Measurements from ENCODE around the gene FOSL2.

FOSL2 gene

GRCh38 chr2:28427741-28428415 lies 35.2 kb downstream of the FOSL2 start:
- DNase-seq, result no peak
- TF ChIP-seq POLR2A (IDR thresholded peaks at IDR 0.05; ENCODE audit: low read length) (no peak), GATA1 (IDR thresholded peaks at IDR 0.05; ENCODE audit: low read depth, low read length) (no peak)

DNA sequence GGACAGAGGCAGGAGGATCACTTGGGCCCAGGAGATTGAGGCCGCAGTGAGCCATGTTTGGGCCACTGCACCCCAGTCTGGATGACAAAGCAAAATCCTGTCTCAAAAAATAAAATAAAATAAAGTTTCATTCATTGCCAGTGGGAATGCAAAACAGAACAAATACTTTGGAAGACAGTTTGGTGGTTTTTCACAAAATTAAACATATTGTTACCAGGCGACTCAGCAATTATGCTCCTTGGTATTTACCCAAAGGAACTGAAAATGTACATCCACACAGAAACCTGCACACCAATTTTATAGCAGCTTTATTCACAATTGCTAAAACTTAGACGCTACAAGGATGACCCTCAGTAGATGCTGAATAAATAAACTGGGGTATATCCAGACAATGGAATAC lies 35.8 kb downstream of the FOSL2 start:
- TF ChIP-seq POLR2A (IDR thresholded peaks at IDR 0.05; ENCODE audit: low read length), result no peak
- TF ChIP-seq GATA1 (IDR thresholded peaks at IDR 0.05; ENCODE audit: low read depth, low read length), result no peak
- no peak for DNase-seq

- TF ChIP-seq POLR2A (IDR thresholded peaks at IDR 0.05; ENCODE audit: low read length), result no peak
- TF ChIP-seq GATA1 (IDR thresholded peaks at IDR 0.05; ENCODE audit: low read depth, low read length), result no peak
- DNase-seq, result no peak
Observed at GRCh38 chr2:28429636-28430376, 37.1 kb downstream of the FOSL2 start.

GRCh38 chr2:28430377-28430765 lies 37.7 kb downstream of the FOSL2 start:
- no peak for DNase-seq
- no peak for TF ChIP-seq POLR2A (IDR thresholded peaks at IDR 0.05; ENCODE audit: low read length)
- TF ChIP-seq GATA1 (IDR thresholded peaks at IDR 0.05; ENCODE audit: low read depth, low read length), result no peak

- DNase-seq, result no peak
- TF ChIP-seq GATA1 (IDR thresholded peaks at IDR 0.05; ENCODE audit: low read depth, low read length), result no peak
- TF ChIP-seq POLR2A (IDR thresholded peaks at IDR 0.05; ENCODE audit: low read length), result no peak
Observed at GRCh38 chr2:28430788-28431418, 38.2 kb downstream of the FOSL2 start.

GRCh38 chr2:28431741-28432140 lies 39.1 kb downstream of the FOSL2 start:
- DNase-seq, result no peak
- TF ChIP-seq POLR2A (IDR thresholded peaks at IDR 0.05; ENCODE audit: low read length) (no peak), GATA1 (IDR thresholded peaks at IDR 0.05; ENCODE audit: low read depth, low read length) (no peak)

DNA sequence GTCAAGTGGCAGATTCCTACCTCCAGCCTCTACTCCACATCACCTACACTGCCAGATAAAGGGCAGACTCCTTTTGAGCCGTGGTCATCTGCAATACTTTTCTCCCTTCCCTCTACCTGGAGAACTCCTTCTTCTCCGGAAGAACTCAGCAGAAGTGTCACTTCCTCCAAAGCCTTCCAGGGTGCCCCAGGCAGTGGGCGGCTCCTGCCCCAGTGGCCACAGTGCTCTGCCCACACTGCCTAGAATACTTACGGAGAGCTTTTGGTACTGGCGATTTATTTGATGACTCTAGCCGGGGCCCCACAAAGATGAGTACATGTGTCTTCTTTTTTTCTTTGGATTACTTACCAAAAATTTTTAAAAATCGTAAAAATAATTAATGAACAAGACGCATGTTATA lies 39.7 kb downstream of the FOSL2 start:
- no peak for TF ChIP-seq GATA1 (IDR thresholded peaks at IDR 0.05; ENCODE audit: low read depth, low read length)
- no peak for TF ChIP-seq POLR2A (IDR thresholded peaks at IDR 0.05; ENCODE audit: low read length)
- DNase-seq, result no peak

DNA sequence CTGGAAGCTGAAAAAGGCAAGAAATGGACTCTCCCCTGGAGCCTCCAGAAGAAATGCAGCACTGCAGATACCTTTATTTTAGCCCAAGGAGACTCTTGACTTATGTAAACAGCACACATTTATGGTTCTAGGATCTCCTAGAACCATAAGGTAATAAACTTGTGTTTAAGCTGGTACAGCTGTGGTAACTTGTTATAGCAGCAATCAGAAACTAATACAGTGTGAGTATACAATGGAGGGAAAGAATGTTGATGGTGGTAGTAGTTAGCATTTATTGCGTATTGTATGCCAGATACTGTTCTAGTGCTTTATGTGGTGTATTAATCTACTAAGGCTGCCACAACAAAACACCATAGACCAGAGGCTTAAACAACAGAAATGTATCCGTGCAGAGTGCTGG lies 40.6 kb downstream of the FOSL2 start:
- DNase-seq, result no peak
- TF ChIP-seq POLR2A (IDR thresholded peaks at IDR 0.05; ENCODE audit: low read length) (no peak), GATA1 (IDR thresholded peaks at IDR 0.05; ENCODE audit: low read depth, low read length) (no peak)

- no peak for DNase-seq
- TF ChIP-seq POLR2A (IDR thresholded peaks at IDR 0.05; ENCODE audit: low read length), result no peak
- TF ChIP-seq GATA1 (IDR thresholded peaks at IDR 0.05; ENCODE audit: low read depth, low read length), result no peak
Observed at GRCh38 chr2:28433935-28434599, 41.4 kb downstream of the FOSL2 start.

DNA sequence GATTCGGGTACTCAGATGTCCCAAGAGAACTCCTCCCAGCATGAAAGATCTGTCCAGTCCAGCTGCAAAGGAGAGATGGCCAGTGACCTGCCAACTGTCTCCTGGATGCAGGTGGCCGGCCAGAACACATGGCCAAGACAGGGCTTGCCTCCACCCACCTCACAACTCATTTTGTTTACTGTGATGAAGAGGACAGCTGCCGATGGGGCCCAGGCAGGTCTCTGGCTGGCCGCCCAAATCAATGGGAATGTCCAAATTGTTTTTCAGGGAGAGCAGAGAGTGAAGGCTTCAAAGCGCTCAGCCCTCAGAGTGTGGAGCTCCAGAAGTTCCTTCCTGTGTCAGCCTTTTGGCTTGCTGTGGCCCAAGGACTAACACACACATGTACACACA lies 41.9 kb downstream of the FOSL2 start:
- TF ChIP-seq GATA1 (IDR thresholded peaks at IDR 0.05; ENCODE audit: low read depth, low read length), result no peak
- no peak for TF ChIP-seq POLR2A (IDR thresholded peaks at IDR 0.05; ENCODE audit: low read length)
- no peak for DNase-seq

DNA sequence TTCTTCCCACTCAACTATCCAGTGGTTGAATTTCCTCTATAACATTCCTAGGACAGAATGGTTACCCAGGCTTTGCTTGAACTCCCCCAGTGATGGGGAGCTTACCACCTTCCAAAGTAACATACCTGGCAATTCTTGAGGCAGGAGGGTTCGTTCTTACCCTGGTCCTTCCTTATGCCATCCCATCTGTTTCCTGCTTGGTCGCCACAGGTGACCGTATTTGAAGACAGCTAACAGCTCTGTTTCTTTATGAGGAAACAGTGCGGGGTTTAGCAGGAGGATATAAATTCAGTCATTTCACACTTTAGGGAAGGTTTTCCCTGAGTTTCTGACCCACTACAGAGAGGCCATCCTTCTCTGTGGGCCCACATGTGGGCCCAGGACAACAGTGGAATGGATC lies 42.6 kb downstream of the FOSL2 start:
- TF ChIP-seq POLR2A (IDR thresholded peaks at IDR 0.05; ENCODE audit: low read length) (no peak), GATA1 (IDR thresholded peaks at IDR 0.05; ENCODE audit: low read depth, low read length) (no peak)
- no peak for DNase-seq

- DNase-seq, result no peak
- TF ChIP-seq GATA1 (IDR thresholded peaks at IDR 0.05; ENCODE audit: low read depth, low read length) (no peak), POLR2A (IDR thresholded peaks at IDR 0.05; ENCODE audit: low read length) (no peak)
Observed at GRCh38 chr2:28435814-28436351, 43.2 kb downstream of the FOSL2 start.

DNA sequence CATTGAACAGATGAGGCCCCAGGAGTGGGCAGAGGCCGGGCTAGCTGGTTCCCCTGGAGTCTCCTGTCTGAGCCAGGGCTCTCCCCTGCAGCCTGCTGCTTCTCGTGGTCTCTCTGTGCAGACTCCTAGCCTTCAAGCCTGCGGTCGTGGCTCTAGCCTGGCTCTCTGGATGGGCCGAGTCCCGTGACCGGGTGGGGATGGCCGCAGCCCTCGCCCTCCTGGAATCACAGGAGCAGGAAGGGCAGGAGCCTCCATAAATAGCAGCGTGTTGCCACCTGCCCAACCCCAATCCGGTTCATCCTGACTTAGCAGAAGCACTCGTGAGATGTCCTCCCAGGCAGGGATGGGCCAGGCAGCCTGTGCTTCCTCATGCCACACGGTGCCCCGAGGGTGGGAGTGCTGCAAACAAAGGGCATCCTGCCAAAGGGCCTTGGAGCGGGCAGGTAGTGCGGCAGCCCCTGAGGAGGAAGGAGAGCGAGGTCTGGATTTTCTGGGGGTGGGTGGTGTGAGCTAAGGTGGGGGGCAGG lies 43.9 kb downstream of the FOSL2 start:
- no peak for TF ChIP-seq POLR2A (IDR thresholded peaks at IDR 0.05; ENCODE audit: low read length)
- TF ChIP-seq GATA1 (IDR thresholded peaks at IDR 0.05; ENCODE audit: low read depth, low read length), result no peak
- no peak for DNase-seq

Measured in erythroblast (primary cell).